ENCODE results near the gene ANKRD13B. TPM values are rescaled to one million over a fixed set of nuclear protein-coding genes. Genes with fewer than 3 reads are reported as not detected.
A peak's percentile ranks its signal among the peaks of the same experiment; 100 is the strongest.

Gene ANKRD13B
- polyA plus RNA-seq, 1 experiment, result 2.5 TPM

DNA sequence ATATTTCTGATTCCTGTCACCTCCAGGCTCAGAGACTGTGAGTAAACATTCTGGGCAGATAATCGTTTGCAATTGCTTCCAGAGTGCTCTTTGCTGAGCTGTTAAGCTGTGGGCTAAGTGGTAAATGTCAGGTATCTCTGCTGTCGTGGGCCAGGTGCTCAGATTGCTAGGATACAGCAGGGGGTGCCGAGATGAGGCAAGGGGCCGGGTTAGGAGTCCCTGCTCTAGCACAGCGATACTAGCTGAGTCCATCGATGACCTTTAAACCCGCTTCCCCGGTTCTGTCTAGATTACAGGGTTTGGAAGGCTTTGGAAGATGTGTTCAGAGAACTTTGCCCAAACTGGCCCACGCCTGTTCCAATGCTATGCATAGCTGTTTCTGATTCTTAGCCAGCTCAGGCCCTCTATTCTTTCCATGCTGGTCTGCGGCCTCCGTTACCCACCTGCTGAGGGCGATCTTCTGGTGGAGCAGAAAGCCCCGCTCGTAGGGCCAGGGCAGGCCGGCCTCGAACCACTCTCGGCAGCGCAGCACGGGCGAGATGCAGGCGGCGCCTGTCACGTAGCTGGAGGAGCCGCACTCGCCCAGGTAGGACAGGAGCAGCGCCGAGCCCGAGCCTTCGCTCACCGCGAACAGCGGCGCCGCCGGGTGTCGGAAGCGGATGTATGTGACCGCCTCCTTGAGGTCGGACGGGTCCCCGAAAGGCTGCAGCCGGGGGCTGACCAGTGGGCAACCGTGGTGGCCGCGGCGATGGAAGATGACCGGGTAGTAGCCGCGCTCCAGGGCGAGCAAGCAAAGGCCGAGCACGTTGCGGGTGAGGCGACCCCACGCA is 27.1 kb upstream of the ANKRD13B start:
- POLR2A ChIA-PET, result no interaction called here
- Histone ChIP-seq H3K9me3 (ENCODE audit: control insufficient read depth, insufficient read depth, low read length) (no peaks in the 10 kb centered on the region), H3K27ac (ENCODE audit: low read depth, low read length) (no peak overlapping the region), H3K4me3 (ENCODE audit: low read depth, low read length) (peak overlapping the region; percentile 53), H3K27me3 (ENCODE audit: control insufficient read depth, insufficient read depth, low read length) (no peaks in the 10 kb centered on the region)
- no peak for DNase-seq (ENCODE audit: low read depth, low spot score)
- TF ChIP-seq, protein P1, sequence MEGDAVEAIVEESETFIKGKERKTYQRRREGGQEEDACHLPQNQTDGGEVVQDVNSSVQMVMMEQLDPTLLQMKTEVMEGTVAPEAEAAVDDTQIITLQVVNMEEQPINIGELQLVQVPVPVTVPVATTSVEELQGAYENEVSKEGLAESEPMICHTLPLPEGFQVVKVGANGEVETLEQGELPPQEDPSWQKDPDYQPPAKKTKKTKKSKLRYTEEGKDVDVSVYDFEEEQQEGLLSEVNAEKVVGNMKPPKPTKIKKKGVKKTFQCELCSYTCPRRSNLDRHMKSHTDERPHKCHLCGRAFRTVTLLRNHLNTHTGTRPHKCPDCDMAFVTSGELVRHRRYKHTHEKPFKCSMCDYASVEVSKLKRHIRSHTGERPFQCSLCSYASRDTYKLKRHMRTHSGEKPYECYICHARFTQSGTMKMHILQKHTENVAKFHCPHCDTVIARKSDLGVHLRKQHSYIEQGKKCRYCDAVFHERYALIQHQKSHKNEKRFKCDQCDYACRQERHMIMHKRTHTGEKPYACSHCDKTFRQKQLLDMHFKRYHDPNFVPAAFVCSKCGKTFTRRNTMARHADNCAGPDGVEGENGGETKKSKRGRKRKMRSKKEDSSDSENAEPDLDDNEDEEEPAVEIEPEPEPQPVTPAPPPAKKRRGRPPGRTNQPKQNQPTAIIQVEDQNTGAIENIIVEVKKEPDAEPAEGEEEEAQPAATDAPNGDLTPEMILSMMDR (IDR thresholded peaks at IDR 0.05; ENCODE audit: low read depth, low read length), result peak; percentile 29
- CTCF ChIA-PET, result interaction anchor here (1.2 kb wide), 1 partner anchor 26 kb away, joined by 4 read pairs; no protein-coding TSS in a partner anchor

DNA sequence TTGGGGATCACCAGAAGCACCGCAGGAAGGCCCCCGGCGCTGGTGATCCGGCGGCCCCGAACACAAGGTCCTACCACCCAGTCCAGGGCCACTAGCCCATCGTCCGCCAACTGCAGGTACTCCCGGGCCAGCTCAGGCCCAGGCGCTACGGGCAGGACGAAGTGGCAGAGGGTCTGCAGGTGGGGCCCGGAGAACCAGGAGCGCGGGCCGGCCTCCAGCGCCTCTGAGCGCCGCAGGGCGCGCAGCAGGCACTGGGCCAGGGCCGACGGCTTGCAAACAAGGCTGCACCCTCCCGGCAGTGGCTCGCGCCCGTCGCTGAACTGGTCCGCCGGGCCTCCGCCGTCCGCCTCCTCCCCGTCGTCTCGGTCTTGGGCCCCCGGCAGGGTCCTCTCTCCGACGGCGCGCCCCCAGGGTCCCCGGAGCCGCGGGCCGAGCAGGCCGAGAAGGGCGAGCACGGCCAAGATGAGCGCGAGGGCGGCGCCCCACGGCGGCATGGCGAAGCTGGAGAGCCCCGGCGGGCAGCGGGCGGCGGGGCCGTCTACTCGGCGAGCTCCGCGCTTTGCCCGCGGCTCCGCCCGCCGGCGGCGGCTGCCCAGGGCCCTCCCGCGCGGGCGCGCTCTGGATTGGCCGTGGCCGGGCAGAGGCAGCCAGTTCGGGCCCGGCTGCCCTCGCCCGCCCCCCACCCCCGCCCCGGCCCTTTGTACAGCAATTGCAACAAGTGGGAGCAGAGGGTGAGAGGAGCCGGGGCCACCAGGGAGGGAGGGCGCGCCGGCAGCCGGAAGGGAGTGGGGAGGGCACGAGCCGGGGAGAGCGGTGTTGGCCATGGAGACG is 26.2 kb upstream of the ANKRD13B start, which contains the start of gene ABHD15:
ABHD15 (minus strand) TSS at position 565 of the 831 bp plus-strand sequence; CDS start at position 494, 71 bp downstream.
- H3K27me3 ChIP-seq (ENCODE audit: control insufficient read depth, insufficient read depth, low read length), result no peaks in the 10 kb centered on the region
- no peak for DNase-seq (ENCODE audit: low read depth, low spot score)
- POLR2A ChIA-PET, result interaction anchor here (0.6 kb wide), 1 partner anchor 87 kb away, joined by 4 read pairs; no protein-coding TSS in a partner anchor

DNA sequence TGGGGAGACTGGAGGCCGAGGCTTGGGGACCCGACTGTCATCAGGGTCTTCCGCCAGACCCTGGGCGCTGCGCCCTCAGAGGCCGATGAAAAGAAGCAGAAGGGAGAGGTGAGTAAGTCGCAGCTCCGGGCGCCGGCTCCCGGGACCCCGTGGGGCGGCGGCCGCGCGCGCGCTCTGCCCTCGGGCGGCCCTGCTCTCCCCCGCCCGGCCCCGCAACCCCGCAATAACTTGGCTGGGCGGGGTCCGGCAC is 25.7 kb upstream of the ANKRD13B start:
- TF ChIP-seq, protein P1 (IDR thresholded peaks at IDR 0.05; ENCODE audit: low read depth, low read length), result no peak
- Histone ChIP-seq H3K4me3 (ENCODE audit: low read depth, low read length) (peak overlapping the region; percentile 70), H3K27ac (ENCODE audit: low read depth, low read length) (peak overlapping the region; percentile 31), H3K9me3 (ENCODE audit: control insufficient read depth, insufficient read depth, low read length) (no peaks in the 10 kb centered on the region), H3K27me3 (ENCODE audit: control insufficient read depth, insufficient read depth, low read length) (no peaks in the 10 kb centered on the region)
- no peak for DNase-seq (ENCODE audit: low read depth, low spot score)
- POLR2A ChIA-PET, result interaction anchor here (0.6 kb wide), 1 partner anchor 87 kb away, joined by 4 read pairs; no protein-coding TSS in a partner anchor
- CTCF ChIA-PET, result interaction anchor here (9.4 kb wide), 1 partner anchor 197 kb away, joined by 77 read pairs; no protein-coding TSS in a partner anchor

More for the DNA sequence above, 26.2 kb upstream of the ANKRD13B start, which contains the start of gene ABHD15:
- peak within 1 kb of the TSS; percentile 70 for H3K4me3 ChIP-seq (ENCODE audit: low read depth, low read length)
- H3K27ac ChIP-seq (ENCODE audit: low read depth, low read length), result peak within 1 kb of the TSS; percentile 47
- no peaks in the 10 kb centered on the region for H3K9me3 ChIP-seq (ENCODE audit: control insufficient read depth, insufficient read depth, low read length)
- CTCF ChIA-PET, result interaction anchor here (1.2 to 9.4 kb wide), 2 partner anchors 25 to 197 kb away, joined by 4 to 77 read pairs; no protein-coding TSS in a partner anchor
- TF ChIP-seq, protein P1 (IDR thresholded peaks at IDR 0.05; ENCODE audit: low read depth, low read length), result no peak

DNA sequence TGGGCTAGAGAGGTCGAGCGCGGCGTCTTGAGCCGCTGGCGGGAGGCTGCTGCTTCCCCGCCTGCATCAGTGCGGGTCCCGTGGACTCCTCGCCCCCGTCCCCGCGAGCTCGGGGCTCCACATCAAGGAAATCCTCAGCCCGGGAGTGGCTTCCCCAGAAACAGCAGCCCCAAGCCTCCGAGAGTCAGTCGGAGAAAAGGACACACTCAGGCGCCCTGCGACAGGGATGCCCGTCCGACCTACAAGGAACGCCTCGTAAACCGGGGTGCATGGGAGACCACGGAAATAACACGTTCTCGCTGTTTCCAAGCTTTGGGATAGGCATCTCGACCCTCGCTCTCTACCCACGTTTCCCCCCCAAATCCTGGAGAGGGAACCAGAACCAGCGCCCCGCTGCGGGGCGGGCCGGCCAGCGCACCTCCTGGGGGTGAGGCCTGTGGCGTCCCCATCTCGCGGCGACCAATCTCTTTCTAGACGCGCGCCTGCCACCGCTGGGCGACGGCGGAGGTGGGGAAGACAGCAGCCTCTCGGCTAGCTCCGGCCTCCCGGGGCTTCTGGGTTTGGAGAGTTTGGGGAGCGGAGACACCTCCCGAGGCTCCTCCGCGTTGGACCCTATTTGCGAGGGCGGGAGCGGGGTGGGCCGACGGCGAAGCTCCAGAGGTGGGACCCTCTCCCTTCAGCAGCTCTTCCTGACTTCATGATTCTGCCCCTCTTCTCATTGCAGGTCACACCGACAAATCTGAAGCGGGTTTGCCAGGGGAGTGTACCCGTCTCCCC is 25.2 kb upstream of the ANKRD13B start:
- ChIA-PET CTCF (interaction anchor here (2.5 to 9.4 kb wide), 2 partner anchors 24 to 198 kb away, joined by 9 to 77 read pairs; partner anchors contain the start of gene ANKRD13B), POLR2A (interaction anchor here (0.6 to 0.7 kb wide), 2 partner anchors 86 to 272 kb away, joined by 3 to 4 read pairs; no protein-coding TSS in a partner anchor)
- TF ChIP-seq, protein P1 (IDR thresholded peaks at IDR 0.05; ENCODE audit: low read depth, low read length), result peak; percentile 22
- H3K27ac ChIP-seq (ENCODE audit: low read depth, low read length), result peak overlapping the region; percentile 47
- no peaks in the 10 kb centered on the region for H3K27me3 ChIP-seq (ENCODE audit: control insufficient read depth, insufficient read depth, low read length)
- H3K4me3 ChIP-seq (ENCODE audit: low read depth, low read length), result peak overlapping the region; percentile 70
- DNase-seq (ENCODE audit: low read depth, low spot score), result no peak
- no peaks in the 10 kb centered on the region for H3K9me3 ChIP-seq (ENCODE audit: control insufficient read depth, insufficient read depth, low read length)
